ENCODE data around the gene NOB1.

DNA sequence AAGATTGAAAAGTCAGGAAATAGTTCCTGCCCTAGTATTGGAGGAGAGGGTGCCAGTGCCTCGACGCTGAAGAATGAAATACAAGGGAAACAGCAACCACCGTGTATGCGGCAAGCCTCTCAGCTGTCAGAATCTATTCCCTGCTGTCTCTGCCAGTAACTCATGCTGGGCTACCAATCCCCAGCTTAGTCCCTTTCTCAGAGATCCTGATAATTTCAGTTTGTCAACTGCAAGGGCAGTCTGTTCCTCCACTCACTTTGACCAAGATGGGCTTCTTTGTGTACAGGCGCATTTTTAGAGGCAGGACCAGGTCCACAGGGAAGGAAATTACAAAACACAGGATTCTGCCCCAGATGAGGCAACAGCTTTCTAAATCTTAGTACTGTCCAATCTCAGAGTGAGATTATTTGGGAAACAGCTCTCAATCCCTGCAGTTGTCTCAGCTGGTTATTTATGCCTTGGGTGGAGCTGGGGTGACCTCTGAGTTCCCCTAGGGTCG, 29.7 kb downstream of the NOB1 start:
- TF ChIP-seq, protein P1, sequence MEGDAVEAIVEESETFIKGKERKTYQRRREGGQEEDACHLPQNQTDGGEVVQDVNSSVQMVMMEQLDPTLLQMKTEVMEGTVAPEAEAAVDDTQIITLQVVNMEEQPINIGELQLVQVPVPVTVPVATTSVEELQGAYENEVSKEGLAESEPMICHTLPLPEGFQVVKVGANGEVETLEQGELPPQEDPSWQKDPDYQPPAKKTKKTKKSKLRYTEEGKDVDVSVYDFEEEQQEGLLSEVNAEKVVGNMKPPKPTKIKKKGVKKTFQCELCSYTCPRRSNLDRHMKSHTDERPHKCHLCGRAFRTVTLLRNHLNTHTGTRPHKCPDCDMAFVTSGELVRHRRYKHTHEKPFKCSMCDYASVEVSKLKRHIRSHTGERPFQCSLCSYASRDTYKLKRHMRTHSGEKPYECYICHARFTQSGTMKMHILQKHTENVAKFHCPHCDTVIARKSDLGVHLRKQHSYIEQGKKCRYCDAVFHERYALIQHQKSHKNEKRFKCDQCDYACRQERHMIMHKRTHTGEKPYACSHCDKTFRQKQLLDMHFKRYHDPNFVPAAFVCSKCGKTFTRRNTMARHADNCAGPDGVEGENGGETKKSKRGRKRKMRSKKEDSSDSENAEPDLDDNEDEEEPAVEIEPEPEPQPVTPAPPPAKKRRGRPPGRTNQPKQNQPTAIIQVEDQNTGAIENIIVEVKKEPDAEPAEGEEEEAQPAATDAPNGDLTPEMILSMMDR (IDR thresholded peaks at IDR 0.05; ENCODE audit: low read depth, low read length, missing input control) = no peak
- no peak for TF ChIP-seq FOXA2 (IDR thresholded peaks at IDR 0.05)
- TF ChIP-seq, protein P2, sequence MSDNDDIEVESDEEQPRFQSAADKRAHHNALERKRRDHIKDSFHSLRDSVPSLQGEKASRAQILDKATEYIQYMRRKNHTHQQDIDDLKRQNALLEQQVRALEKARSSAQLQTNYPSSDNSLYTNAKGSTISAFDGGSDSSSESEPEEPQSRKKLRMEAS (IDR thresholded peaks at IDR 0.05) = no peak
- no peak for TF ChIP-seq SP1 (IDR thresholded peaks at IDR 0.05)
- TF ChIP-seq, protein P3, sequence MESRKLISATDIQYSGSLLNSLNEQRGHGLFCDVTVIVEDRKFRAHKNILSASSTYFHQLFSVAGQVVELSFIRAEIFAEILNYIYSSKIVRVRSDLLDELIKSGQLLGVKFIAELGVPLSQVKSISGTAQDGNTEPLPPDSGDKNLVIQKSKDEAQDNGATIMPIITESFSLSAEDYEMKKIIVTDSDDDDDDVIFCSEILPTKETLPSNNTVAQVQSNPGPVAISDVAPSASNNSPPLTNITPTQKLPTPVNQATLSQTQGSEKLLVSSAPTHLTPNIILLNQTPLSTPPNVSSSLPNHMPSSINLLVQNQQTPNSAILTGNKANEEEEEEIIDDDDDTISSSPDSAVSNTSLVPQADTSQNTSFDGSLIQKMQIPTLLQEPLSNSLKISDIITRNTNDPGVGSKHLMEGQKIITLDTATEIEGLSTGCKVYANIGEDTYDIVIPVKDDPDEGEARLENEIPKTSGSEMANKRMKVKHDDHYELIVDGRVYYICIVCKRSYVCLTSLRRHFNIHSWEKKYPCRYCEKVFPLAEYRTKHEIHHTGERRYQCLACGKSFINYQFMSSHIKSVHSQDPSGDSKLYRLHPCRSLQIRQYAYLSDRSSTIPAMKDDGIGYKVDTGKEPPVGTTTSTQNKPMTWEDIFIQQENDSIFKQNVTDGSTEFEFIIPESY (IDR thresholded peaks at IDR 0.05) = no peak
- TF ChIP-seq, protein P4, sequence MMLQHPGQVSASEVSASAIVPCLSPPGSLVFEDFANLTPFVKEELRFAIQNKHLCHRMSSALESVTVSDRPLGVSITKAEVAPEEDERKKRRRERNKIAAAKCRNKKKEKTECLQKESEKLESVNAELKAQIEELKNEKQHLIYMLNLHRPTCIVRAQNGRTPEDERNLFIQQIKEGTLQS (IDR thresholded peaks at IDR 0.05) = no peak
- TF ChIP-seq EGR1 (IDR thresholded peaks at IDR 0.05; ENCODE audit: low read depth in 2 of 2) = no peak
- no peak for TF ChIP-seq TAF1 (conservative IDR thresholded peaks at IDR 0.05)
- TF ChIP-seq GABPA (IDR thresholded peaks at IDR 0.05 in 1 of 2, conservative IDR thresholded peaks at IDR 0.05 in 1 of 2) = no peak
- TF ChIP-seq NR2F2 (IDR thresholded peaks at IDR 0.05) = no peak
- TF ChIP-seq RAD21 (IDR thresholded peaks at IDR 0.05) = no peak

Measured in liver (tissue), 3 donors.